GM19438 (cell line): Measurements from ENCODE around the gene MAML3.

ENCODE experiments used
- ATAC-seq: cut with Tn5 transposase; IDR thresholded peaks from one replicate; pipeline ENCODE4 v1.9.1; 2021; ENCODE audit warnings: low read depth; ENCODE audit not compliant: unreplicated experiment

Gene MAML3

DNA sequence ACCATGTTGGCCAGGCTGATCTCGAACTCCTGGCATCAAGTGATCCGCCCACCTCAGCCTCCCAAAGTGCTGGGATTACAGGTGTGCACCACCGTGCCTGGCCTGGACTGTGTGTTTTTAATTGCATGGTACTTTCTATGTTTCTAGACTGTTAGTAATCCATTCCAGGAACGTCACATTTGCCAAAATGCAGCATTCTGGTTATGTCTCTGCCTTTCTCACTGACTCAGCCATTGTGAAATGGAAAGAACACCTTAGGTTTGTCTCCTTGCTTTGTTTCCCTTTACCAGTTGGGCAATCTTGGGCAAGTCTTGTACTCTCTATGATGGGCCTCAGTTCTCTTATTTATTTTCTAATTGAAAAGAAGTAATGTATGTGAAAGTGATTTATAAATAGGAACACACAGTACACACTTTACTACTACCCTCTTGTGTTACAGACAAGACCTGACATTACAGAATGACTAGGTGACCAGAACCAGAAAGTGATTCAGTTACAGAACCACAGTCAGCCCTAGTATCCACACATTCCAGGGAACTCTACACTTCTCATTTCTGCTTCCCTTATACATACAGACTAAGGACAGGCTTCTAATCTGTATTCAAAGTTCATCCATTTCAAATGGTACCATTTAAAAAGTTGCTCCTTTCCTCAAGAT is 301.2 kb downstream of the MAML3 start:
- no peak for ATAC-seq

DNA sequence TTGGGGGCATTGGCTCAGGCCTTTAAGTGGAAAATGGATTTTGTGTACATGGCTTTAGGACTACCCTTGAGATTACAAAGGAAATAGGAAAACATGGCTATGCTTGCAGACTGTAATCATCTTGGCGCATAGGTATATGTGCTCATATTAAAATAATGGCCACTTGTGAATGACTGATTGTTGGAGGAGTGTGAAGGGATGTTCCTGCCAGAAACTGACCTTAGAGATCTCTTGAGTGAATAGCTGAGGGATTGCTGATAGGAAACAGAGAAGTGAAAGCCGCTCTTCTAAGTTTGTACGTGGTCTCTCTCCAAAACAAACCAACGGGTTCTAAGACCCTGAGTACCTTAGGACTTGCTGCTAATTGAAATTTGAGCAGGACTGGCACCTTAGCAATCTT is 302.3 kb downstream of the MAML3 start:
- no peak for ATAC-seq

DNA sequence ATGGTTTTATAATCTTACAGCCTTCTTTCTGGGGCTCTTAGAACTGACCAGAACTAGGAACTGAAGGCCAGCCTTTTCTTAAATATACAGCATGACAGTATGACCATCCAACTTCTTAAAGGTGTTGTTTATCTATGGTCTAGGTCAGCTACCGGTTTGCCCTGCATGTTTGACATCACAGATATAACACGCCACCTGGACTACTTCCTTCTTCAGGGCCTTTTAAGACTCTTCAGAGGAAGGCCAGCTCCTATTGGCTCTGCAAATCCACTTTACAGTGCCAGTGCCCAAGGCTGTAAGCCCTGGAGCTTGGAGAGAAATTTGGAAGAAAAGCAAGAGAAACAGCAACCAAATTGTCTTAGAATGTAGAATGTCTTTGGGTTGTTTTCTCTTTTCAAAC is 302.9 kb downstream of the MAML3 start:
- no peak for ATAC-seq

DNA sequence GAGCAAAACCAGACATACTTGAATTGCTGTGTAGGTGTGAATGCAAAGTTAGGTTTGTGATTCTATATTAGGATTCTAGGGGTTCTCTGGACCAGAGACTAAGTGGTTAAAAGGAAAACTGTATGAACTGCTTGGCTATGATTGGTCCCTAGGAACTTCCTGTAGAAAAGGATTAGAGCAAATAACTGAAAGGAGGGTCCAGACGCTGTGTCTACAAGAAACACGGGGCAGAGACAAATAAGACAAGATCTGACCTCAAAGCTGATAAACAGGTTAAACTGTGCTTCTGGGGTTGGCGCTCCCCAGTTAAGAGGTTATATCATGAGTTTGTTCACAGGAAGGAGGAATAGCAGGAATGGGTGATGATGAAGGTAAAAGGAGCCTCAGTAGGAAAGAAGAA is 304.8 kb downstream of the MAML3 start:
- no peak for ATAC-seq

DNA sequence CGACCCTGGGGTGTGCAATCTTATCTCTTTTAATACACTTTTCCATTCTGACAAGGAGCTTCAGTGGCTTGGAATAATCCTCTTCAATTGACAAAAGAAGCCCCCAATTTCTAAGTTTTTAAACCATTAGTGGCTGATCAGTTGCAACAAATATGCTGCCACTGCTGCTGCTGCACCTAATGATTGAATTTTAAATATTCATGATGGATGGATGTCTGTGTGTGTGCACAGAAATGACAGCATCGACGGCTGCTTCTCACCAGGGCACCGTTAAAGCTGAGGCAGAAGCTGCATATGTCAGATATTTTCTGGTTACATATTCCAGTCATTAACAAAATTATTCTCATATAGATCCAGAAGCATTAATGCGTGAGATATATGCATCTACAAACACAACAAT is 306.0 kb downstream of the MAML3 start:
- no peak for ATAC-seq

DNA sequence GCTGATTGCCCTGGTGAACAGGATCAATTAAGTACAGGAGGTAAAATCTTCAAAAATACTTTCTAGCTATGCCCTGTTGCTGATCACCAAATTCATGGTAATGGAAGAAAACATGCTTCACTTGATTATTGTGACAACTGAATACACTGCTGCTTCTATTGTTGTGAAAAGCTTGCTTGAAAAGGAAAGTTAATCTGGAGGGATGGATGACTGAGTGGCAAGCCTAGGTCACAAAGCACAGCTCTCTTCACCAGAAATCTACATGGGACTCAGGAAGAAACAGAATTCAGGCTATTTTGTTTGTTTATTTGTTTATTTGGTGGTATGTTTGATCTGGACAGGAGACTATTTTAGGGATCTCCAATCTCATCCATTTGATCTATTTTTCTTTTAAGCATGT is 306.4 kb downstream of the MAML3 start:
- no peak for ATAC-seq

DNA sequence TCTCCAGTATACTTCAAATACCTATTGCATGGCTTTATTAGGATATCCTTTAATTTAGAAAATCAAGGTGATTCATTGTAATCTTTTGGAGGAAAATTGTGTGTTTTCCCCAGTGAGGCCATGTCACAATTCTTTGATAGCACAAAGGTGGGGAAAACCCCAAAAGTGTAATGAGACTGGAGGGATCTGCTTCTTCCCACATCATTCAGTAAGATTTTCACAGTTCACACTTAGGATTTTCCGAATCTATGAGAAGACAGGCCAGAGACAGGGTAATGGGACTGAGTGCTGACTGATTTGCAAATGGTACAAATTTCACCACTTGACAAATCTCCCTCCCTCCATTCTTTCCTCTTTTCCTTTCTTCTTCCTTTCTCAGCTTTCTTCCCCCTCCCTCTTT is 307.2 kb downstream of the MAML3 start:
- no peak for ATAC-seq

DNA sequence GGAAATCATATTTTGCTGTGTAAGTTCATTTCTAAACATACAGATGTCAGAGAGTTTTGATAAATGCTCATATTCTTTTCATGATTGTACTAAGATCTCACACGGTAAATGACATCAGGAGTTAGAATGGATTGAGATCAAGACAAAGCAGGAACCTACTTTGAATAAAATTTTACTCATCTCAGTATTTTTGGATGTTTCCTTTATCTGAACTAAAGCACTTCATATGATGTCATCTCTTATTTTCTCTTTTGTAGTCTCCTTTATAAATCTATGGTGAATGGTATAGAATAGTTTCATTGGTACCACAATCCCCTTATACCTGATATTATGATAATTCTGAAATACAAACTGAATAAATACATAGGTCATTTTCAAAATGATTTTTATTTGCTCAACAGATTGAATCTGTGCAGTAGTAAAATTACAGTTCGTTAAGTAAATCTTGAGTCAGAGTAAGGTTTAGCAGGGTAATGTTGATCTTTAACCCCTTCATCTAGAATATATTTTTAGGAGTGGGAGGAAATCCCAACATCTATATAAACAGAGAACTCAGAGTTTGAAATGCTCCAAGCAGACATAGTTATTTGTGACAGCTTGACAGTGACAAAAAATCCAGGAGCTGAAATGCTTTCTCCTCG is 308.4 kb downstream of the MAML3 start:
- no peak for ATAC-seq

DNA sequence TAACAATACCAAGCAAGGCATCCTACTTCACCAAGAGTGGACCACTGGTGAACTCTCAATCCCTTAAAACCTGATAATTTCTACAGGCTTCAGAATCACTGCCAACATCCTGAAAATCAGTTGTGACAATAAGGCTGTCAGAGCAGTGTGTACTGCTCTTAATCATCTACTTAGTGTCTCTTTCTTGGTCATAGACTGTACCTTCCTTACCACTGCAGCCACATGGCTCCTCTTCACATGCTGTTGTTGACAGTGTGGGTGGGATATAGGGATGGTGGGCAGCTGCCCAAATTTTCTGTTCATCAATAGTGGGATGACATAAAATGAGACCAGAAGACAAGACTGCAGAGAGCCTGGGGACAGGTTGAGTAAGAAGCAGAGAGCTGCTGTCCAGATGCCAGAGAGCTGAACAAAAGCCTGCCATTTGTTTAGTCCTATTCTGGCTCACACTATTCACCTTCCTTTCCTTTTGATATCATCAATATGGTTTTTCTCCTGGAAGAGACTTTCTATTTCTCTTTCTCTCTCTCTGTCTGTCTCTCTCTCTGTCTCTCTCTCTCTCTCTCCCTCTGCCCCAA is 309.4 kb downstream of the MAML3 start:
- ATAC-seq: no peak

DNA sequence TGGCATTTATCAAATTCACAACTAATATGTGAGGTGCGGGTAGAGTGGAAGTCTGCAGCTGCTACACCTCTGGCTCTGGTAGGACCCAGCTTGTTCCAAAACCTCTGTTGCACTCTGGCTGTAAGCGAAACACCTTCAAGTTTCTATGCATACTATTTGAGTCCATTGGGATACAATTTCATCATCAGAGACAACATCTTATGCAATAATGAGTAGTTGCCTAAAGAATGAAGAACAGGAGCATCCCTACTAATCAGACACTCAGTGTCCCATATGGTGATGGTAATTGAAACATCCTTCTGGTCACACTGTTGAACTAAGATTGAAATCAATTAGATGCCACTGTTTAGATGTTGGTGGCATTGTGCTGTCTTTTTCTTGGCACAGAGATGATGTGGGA is 309.9 kb downstream of the MAML3 start:
- no peak for ATAC-seq

DNA sequence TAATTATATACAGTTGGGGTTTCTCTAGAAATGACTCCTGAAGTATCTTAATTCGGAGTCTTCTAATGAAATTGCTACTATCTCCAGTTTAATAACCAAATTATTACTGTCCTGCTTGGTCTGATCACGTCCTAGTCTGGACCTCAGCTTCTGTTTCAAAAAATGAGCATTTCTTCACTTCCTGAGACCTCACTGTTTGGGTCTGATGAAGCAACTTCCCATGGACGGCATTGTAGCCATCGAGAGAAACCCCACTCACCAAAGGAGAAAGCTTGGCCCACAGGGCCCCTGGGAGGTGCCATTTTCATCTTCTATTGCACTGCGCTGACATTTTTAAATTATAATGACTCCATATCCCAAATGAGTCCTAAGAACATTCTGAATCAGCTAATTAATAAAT is 310.3 kb downstream of the MAML3 start:
- no peak for ATAC-seq

DNA sequence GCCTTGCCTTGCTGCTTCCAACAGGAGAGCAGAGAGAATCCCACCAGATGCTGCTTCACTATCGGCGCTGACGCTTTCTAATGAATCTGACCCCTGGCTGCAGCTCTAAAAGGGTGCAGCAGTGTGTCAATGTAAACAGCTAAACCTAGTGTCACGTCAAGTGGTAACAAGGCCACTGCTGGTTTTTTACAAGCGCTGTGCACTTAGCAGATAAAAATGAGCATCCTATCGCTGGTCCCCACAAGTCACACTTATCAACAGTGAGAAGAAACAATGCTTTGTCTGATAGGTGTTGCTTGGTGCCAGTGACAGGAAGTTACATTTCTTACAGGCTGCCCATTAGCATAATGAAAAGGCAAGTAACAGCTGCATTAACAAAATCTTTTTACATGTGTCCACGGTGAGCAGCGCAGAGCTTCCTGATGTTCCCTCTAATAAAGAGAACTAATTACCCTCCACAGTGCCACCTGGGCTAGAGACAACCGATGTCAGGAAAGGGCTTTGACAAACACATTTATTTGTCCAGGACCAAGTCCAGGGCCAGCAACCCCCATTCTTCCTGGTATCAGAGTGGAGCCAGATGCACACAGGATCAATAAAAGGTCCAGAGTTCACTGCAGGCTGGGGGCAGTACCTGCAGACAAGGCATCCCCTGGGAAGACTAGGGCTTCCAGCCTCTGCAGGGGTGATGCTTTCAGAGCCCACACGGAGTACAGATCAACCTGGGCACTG is 312.4 kb downstream of the MAML3 start:
- no peak for ATAC-seq

DNA sequence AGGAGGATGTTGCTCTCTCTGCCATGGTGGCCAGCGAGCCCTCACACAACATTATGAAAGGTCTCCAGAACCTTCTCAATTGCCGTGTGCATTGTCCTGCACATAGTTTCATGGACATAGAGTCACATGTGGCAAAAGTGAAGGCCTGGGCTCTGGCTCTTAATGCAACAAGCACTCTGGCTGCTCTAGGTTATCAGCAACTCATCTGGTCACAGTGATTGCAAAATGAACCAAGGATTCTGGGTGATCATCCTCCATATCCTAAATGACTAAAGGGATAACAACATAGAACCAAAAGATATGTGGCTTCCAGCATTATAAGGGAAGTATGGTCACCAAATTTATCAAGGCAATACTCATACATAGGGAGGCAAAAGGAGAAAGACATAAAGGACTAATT is 313.2 kb downstream of the MAML3 start:
- ATAC-seq: no peak

DNA sequence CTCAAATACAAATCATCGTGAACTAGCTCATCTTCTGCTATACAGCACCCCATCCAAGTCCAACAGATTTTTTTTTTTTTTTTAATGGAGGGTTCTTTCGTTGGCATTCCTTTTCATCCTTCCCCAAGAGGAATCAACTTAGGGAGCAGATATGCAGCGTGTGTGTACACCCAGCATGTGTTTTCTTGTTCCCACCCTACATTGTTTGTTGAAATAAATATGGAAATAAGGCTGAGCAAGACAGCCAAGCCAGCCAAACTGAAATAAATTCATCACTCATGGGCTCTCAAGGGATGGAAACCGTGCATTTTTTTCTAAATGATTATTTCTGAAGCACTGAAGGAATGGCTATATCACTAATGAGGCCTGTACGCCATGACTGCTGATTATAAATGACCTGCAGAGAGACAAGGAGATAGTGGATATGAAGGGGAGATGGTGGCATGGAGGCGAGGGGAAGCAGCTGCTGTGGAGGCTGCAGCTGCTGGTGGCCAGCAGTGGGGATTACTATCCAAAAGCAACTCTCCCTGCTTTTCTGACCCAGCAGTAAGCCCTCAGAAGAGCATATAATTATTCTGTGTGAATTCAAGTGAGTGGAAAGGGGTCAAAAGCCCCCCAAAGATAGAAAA is 314.5 kb downstream of the MAML3 start:
- ATAC-seq: no peak

DNA sequence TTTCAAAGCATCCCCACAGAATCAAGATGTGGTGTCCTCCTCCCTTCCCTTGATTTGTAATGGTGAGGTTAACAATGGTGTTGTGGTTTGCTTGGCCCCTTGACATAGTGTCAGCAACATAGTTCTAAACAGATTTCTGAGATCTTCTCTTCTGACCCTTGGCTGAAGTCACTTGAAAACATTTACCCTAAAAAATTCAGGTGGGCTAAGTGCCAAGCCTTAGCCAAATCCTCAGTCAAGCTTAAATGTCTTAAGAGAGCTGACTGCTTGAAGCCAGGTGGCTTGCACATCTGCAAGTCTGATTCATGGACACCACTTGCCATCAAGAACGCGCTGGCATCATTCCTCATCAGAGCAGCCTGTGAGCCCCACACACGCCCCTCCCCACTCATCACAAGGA is 315.2 kb downstream of the MAML3 start:
- no peak for ATAC-seq

DNA sequence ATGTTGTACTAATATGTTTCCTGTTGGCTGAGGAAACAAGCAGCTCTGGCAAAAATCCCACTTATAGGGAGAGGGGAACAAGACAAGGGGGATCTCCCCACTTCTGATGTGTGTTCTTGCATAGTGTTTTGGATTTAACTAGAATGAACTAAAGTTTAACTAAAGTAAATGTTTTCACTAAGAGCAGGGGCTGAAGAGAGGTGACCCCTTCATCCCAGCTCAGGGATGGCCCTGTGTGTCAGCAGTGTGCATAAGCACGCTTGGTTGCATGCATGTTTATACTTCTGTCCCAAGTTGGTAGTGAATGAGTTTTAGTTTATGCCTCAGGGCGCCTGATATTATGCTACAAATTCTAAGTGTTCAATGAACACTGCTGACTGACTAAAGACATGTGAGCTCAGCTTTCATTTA is 319.0 kb downstream of the MAML3 start:
- no peak for ATAC-seq

DNA sequence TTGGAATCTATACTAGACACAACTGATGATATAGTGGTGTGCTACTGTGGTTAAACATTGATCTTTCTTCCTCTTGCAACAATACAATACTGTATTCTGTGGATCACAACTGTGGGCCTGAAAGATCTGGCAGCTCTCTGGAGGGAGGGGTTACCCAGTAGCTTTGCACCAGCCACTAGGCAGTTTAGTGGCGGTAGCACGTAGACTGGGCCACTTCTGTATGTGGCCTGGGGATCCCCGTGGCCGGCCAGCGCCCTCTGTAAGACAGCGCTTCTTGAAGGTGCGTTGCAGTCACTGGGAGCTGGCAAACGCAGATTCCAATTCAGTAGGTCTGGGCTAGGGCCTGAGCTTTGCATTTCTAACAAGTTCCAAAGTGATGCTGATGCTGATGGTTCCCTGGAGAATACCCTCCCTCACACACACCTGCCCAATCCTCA is 319.7 kb downstream of the MAML3 start:
- ATAC-seq: no peak

DNA sequence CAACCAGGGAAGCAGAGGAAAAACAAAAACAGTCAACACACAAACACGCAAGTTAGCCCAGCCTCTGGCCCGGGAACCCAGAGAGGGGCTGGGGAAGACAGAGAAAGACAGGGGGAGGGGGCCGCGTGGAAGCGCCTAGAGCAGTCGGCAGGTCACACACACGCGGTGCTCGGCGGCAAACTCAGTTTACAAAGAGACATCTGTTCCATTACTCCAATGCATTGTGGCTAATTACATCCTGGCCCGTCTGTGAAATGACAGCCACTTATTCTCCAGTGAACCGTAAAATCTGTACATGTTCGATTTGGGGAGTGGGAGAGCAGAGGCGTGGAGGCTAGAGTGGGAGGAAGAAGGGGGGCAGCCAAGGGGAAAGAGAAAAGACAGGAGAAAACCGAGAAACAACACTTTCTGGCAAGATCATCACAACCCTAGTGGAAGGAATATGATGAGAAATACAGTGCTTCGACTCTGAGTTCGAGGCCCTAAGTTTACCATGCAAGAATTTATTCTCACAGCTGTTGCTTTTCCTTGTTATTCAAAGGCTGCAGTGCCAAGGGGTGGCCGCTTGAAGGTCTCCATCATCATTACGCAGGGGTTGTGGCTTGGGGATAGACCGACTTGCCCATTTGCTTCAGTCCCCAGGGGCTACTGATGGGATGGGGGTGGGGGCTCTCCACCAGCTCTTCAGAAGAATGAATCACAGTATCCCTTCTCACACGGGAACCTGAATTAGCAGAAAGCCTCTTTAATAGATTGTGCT is 320.7 kb downstream of the MAML3 start:
- ATAC-seq: no peak

DNA sequence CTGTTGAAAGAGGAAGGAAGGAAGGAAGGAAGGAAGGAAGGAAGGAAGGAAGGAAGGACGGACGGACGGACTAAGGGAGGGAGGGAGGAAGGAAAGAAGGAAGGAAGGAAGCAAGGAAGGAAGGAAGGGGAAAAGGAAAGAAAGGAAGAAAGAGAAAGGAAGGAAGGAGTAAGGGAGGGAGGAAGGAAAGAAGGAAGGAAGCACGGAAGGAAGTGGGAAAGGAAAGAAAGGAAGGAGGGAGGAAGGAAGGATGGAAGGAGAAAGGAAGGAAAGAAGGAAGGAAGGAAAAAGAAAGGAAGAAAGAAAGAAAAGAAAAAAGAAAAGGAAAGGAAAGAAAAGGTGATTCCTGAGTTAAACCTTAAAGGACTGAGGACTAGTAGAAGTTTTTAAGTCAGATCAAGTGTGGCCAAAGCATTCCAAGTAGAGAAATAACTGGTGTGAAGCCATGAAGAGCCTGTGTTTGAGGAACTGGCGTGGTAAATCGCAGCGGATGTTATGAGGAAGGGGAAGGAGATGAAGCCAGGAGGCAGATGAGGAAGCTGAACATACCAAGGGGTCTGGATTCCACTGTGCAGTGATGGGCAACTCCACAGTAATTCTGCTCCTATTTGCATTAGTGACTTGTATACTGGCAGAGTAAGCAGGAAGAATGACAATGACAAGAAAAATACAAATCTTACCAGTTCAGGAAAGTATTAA is 324.9 kb downstream of the MAML3 start:
- no peak for ATAC-seq

DNA sequence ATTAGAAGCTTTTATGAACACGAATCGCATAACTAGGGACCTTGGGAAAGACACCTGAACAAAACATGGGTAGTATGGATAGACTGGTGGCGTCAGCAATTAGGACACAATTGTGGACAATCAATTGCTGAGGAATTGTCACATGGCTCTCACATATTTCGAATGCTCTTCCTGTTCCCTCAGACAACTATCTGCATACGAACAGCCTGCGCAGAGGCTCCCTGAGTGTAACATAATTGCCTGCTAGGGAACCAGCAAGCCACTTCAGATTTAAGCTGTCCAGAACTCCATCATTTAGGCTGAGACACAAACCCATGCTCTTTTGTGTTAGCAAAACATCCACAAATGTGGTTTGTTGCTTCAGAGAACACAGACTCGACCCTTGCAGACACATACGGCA is 327.6 kb downstream of the MAML3 start:
- no peak for ATAC-seq
